ENCODE measurements around the gene FNDC7. TPM values are rescaled to one million over a fixed set of nuclear protein-coding genes. Genes with fewer than 3 reads are reported as not detected.

FNDC7 gene
- total and polyA plus RNA-seq, 9 of the 15 experiments (the other 6 are each of a cell fraction or from before 2014, with no cell fraction given) = not detected

DNA sequence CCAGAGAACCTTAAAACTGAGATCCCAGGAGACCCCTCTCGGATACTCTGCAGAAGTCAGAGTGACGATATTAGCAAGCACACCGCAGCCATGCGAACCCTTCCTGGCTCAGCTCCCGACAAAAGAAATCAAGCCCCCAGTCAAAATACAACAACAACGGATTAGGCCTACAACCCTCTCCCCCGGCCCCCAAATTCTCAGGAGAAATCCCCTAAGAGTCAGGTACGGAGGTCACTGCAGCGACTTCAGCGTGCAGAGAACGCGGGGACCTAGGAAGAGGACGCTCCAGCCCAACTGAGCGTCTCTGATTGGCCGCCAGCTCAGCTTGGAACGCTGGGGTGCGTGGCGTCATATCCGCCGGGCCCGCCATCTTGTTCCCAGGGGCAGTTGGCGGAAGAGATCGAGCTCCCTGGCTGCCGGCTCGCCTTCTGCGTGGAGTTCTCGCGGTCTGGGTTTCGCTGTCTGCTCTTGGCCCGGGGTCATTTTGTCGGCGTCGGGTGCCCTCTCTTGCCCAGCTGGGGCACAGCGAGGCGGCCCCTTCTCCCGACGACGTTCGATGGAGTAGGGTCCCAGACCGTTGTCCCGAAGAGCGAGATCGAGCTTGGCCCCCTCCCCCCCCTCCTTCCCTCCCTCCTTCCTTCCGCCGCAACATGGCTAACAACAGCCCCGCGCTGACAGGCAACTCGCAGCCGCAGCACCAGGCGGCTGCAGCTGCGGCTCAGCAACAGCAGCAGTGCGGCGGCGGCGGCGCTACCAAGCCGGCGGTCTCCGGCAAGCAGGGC lies 20.6 kb upstream of the FNDC7 start, which contains the start of gene PRPF38B (continued):
- TF ChIP-seq, protein P1, sequence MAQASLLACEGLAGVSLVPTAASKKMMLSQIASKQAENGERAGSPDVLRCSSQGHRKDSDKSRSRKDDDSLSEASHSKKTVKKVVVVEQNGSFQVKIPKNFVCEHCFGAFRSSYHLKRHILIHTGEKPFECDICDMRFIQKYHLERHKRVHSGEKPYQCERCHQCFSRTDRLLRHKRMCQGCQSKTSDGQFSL (CRISPR knock-in tag; IDR thresholded peaks at IDR 0.05) = peak; percentile 92
- TF ChIP-seq, protein P1 (tag; IDR thresholded peaks at IDR 0.05) = peak in 1 of 2 experiments; percentile 85; a peak in 2 of 4 replicates
- TF ChIP-seq ZNF668 (CRISPR knock-in tag; IDR thresholded peaks at IDR 0.05) (no peak), U2AF2 (optimal IDR thresholded peaks at IDR 0.05; ENCODE audit: low read depth, low read length) (no peak), NR4A1 (CRISPR knock-in tag; IDR thresholded peaks at IDR 0.05) (no peak; the same call in 1 of the 2 replicates), NR4A1 (tag; IDR thresholded peaks at IDR 0.05) (peak; percentile 39; the same call in 1 of the 2 replicates), MCM5 (IDR thresholded peaks at IDR 0.05; ENCODE audit: low read depth) (no peak), TCF7 (IDR thresholded peaks at IDR 0.05; ENCODE audit: borderline replicate concordance) (0 out of 2 replicates have a peak, but pooled peaks have one; percentile 14), MYNN (IDR thresholded peaks at IDR 0.05) (no peak), MYNN (CRISPR knock-in tag; IDR thresholded peaks at IDR 0.05) (no peak), FOXK1 (CRISPR knock-in tag; IDR thresholded peaks at IDR 0.05; ENCODE audit: borderline replicate concordance) (peak; percentile 18; the same call in 1 of the 2 replicates), ARID1B (IDR thresholded peaks at IDR 0.05) (no peak; the same call in 1 of the 2 replicates), FOXJ3 (CRISPR knock-in tag; IDR thresholded peaks at IDR 0.05) (no peak), JUND (IDR thresholded peaks at IDR 0.05; ENCODE audit: borderline replicate concordance, low read depth, low read length) (peak; percentile 86), JUND (tag; IDR thresholded peaks at IDR 0.05; ENCODE audit: borderline replicate concordance, low read depth, low read length) (peak; percentile 45; the same call in 2 of the 3 replicates), TBP (optimal IDR thresholded peaks at IDR 0.05; ENCODE audit: low read depth, low read length) (peak; percentile 94), EP400 (IDR thresholded peaks at IDR 0.05) (peak; percentile 98), POLR2H (tag; IDR thresholded peaks at IDR 0.05; ENCODE audit: low read depth) (peak; percentile 96), FOXA1 (IDR thresholded peaks at IDR 0.05; ENCODE audit: borderline replicate concordance) (no peak), NR1H2 (CRISPR knock-in tag; IDR thresholded peaks at IDR 0.05) (peak; percentile 57; the same call in 1 of the 2 replicates), ZNF785 (CRISPR knock-in tag; IDR thresholded peaks at IDR 0.05) (no peak)
- TF ChIP-seq, protein P2, sequence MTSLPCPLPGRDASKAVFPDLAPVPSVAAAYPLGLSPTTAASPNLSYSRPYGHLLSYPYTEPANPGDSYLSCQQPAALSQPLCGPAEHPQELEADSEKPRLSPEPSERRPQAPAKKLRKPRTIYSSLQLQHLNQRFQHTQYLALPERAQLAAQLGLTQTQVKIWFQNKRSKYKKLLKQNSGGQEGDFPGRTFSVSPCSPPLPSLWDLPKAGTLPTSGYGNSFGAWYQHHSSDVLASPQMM (CRISPR knock-in tag; IDR thresholded peaks at IDR 0.05) = no peak
- TF ChIP-seq, protein P3, sequence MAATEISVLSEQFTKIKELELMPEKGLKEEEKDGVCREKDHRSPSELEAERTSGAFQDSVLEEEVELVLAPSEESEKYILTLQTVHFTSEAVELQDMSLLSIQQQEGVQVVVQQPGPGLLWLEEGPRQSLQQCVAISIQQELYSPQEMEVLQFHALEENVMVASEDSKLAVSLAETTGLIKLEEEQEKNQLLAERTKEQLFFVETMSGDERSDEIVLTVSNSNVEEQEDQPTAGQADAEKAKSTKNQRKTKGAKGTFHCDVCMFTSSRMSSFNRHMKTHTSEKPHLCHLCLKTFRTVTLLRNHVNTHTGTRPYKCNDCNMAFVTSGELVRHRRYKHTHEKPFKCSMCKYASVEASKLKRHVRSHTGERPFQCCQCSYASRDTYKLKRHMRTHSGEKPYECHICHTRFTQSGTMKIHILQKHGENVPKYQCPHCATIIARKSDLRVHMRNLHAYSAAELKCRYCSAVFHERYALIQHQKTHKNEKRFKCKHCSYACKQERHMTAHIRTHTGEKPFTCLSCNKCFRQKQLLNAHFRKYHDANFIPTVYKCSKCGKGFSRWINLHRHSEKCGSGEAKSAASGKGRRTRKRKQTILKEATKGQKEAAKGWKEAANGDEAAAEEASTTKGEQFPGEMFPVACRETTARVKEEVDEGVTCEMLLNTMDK (IDR thresholded peaks at IDR 0.05; ENCODE audit: borderline replicate concordance, insufficient read depth, low read depth, low read length, poor library complexity, severe bottlenecking) = no peak
- TF ChIP-seq, protein P4, sequence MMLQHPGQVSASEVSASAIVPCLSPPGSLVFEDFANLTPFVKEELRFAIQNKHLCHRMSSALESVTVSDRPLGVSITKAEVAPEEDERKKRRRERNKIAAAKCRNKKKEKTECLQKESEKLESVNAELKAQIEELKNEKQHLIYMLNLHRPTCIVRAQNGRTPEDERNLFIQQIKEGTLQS (IDR thresholded peaks at IDR 0.05) = peak; percentile 69
- TF ChIP-seq, protein P4 (CRISPR knock-in tag; conservative IDR thresholded peaks at IDR 0.05) = no peak
